Omental fat pad (tissue), 4 donors: ENCODE data around the gene CCDC172. TPM values are rescaled to one million over a fixed set of nuclear protein-coding genes. Genes with fewer than 3 reads are reported as not detected.

Experiments used
- ATAC-seq: fragments of 150-250 bp; one replicate; pipeline ENCODE4 v1.9.1; 2016; ENCODE audit warnings: mild to moderate bottlenecking, moderate library complexity; ENCODE audit not compliant: low FRiP score
- DNase-seq: peaks from one replicate; pipeline ENCODE4 v3.0.0-alpha.2; 2019; ENCODE audit warnings: low spot score
- CTCF ChIP-seq, 3 donors: fragments of 450-650 bp; IDR thresholded peaks; one replicate each; pipeline ENCODE4 v1.5.1; 2016 to 2017; ENCODE audit warnings: antibody characterized with exemption in 3 of 3, mild to moderate bottlenecking in 3 of 3, moderate library complexity in 2 of 3
- total RNA-seq, 4 donors: library from RNA; depleted of rRNA; stranded (reverse); fragments of >200 nt; gene quantifications; one replicate each; pipeline ENCODE4 v1.1.0, GENCODE V29; 2016

Gene CCDC172
- total RNA-seq, 4 donors from 2014 or later = not detected

GRCh38 chr10:116307455-116307854 is 16.8 kb upstream of the CCDC172 start:
- TF ChIP-seq CTCF (IDR thresholded peaks at IDR 0.05) = no peak
- no peak for ATAC-seq
- DNase-seq = no peak

- no peak for TF ChIP-seq CTCF (IDR thresholded peaks at IDR 0.05)
- ATAC-seq = no peak
- DNase-seq = no peak
These were observed 13.2 kb upstream of the CCDC172 start for GRCh38 chr10:116311016-116311415.

GRCh38 chr10:116311706-116312490 is 12.3 kb upstream of the CCDC172 start:
- no peak for ATAC-seq
- no peak for DNase-seq
- no peak for TF ChIP-seq CTCF (IDR thresholded peaks at IDR 0.05)

GRCh38 chr10:116312548-116312947 is 11.7 kb upstream of the CCDC172 start:
- no peak for TF ChIP-seq CTCF (IDR thresholded peaks at IDR 0.05)
- DNase-seq = no peak
- ATAC-seq = no peak

- no peak for ATAC-seq
- DNase-seq = no peak
- no peak for TF ChIP-seq CTCF (IDR thresholded peaks at IDR 0.05)
These were observed 7.7 kb upstream of the CCDC172 start for GRCh38 chr10:116316503-116316902.

GRCh38 chr10:116324951-116325635 is 845 bp downstream of the CCDC172 start:
- ATAC-seq (no peak), DNase-seq (no peak)

More at GRCh38 chr10:116324951-116325635, 845 bp downstream of the CCDC172 start:
- TF ChIP-seq CTCF (IDR thresholded peaks at IDR 0.05) = no peak
